ENCODE data around the gene PKD2L2. TPM values are rescaled to one million over a fixed set of nuclear protein-coding genes. Genes with fewer than 3 reads are reported as not detected.

PKD2L2 gene
- total and polyA plus RNA-seq, 4 experiments from 2014 or later, result 0.22 to 0.43 TPM; not detected in 2

DNA sequence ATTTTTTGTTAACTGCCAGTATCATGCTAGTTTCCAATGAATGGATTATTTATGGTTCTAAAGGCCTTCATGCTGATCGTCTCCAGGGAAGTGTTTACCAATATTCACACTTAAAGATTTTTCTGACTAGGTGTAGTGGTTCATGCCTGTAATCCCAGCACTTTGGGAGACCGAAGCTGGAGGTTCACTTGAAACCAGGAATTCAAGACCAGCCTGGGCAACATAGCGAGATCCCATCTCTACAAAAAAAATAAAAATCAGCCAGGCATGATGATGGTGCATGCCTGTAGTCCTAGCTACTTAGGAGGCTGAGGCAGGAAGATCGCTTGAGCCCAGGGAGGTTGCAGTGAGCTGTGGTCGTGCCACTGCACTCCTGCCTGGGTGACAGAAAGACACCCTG is 100.2 kb downstream of the PKD2L2 start:
- DNase-seq, result no peak
- CTCF ChIA-PET (ENCODE audit: partially characterized antibody), result interaction anchor here (0.8 kb wide), 1 partner anchor 10 kb away, joined by 3 read pairs; no protein-coding TSS in a partner anchor
- no peaks in the 10 kb centered on the region for H3K27me3 ChIP-seq (ENCODE audit: insufficient read depth, low read length)
- Mint-ChIP-seq H3K36me3 (peaks cover 32 to 39% of the 10 kb centered on the region in 2 donors), H3K9me3 (no peaks in the 10 kb centered on the region), H3K27ac (peak overlapping the region in 1 of 7 donors; percentile 84), H3K4me1 (peaks cover 1 to 16% (median 13%) of the 10 kb centered on the region in 4 donors), H3K4me3 (no peak overlapping the region), H3K27me3 (no peaks in the 10 kb centered on the region)
- no peaks in the 10 kb centered on the region for H3K9me3 ChIP-seq (ENCODE audit: control insufficient read depth in 1 of 2, low read length in 2 of 2)
- no peak overlapping the region for H3K27ac ChIP-seq (ENCODE audit: low read depth, low read length)
- intact Hi-C loops (cut with micrococcal nuclease), result no loop called here
- no peak overlapping the region for H3K4me3 ChIP-seq (ENCODE audit: low read length in 2 of 2)
- no peaks in the 10 kb centered on the region for H3K4me1 ChIP-seq (ENCODE audit: insufficient read depth, low read length)
- POLR2A ChIA-PET (ENCODE audit: partially characterized antibody), result no interaction called here
- H3K36me3 ChIP-seq (ENCODE audit: insufficient read depth, low read length), result peaks cover 5% of the 10 kb centered on the region

Other genes starting within 250 kb of the PKD2L2 start
- gene KLHL3, start 153.4 kb upstream of the PKD2L2 start, total RNA-seq, result 10 to 100 TPM; 22.0 to 25.9 TPM
- gene KLHL3, start 153.4 kb upstream of the PKD2L2 start, polyA plus RNA-seq, result 1 to 10 TPM; 2.2 to 3.1 TPM
- 10 to 100 TPM; 30.5 to 30.7 TPM for gene HNRNPA0, start 135.1 kb upstream of the PKD2L2 start, total RNA-seq
- 10 to 100 TPM in 1 of 2 donors, 1 to 10 TPM in 1; 8.6 to 19.3 TPM for gene HNRNPA0, start 135.1 kb upstream of the PKD2L2 start, polyA plus RNA-seq
- not detected for gene MYOT, start 21.6 kb upstream of the PKD2L2 start, total RNA-seq
- under 1 TPM in 1 of 2 donors, not detected in 1; 0.23 TPM for gene MYOT, start 21.6 kb upstream of the PKD2L2 start, polyA plus RNA-seq
- 10 to 100 TPM; 63.3 to 66.6 TPM for gene FAM13B, start 143.6 kb downstream of the PKD2L2 start, total RNA-seq
- gene FAM13B, start 143.6 kb downstream of the PKD2L2 start, polyA plus RNA-seq, result 10 to 100 TPM; 14.4 to 27.7 TPM
- gene WNT8A, start 194.6 kb downstream of the PKD2L2 start, total RNA-seq, result not detected
- under 1 TPM in 1 of 2 donors, not detected in 1; 0.22 TPM for gene WNT8A, start 194.6 kb downstream of the PKD2L2 start, polyA plus RNA-seq
- gene NME5, start 250.0 kb downstream of the PKD2L2 start, total RNA-seq, result not detected
- gene NME5, start 250.0 kb downstream of the PKD2L2 start, polyA plus RNA-seq, result not detected

All from CD4-positive, alpha-beta memory T cell (primary cell).